Endothelial cell of umbilical vein (primary cell): ENCODE measurements around the gene ANXA9. TPM values are rescaled to one million over a fixed set of nuclear protein-coding genes. Genes with fewer than 3 reads are reported as not detected.

ENCODE experiments used
- BruUV-seq: library from RNA; stranded (reverse); fragments of 400-500 nt; replicated peaks from 2 replicates; lab custom pipeline; 2021; lab: Mats Ljungman, UMichigan
- CTCF ChIA-PET: fragments of 300-600, 350-600 bp; sonication (Branson Sonifier 250); formaldehyde crosslinking; loops from one replicate; lab custom pipeline; 2021; ENCODE audit warnings: antibody characterized with exemption, inconsistent platforms; lab: Charles Lee
- POLR2A ChIA-PET: fragments of 300-600, 350-600 bp; sonication (Branson Sonifier 250); formaldehyde crosslinking; loops from one replicate; lab custom pipeline; 2021; ENCODE audit warnings: antibody characterized with exemption, inconsistent platforms; lab: Charles Lee
- DNase-seq: peaks from one replicate; pipeline ENCODE4 v3.0.0-alpha.2; 2011; ENCODE audit warnings: low read depth, low spot score
- FAIRE-seq: peaks from 2 replicates; lab custom pipeline; 2011; peaks lifted over from hg19 to GRCh38; lab: Jason Lieb, UNC
- H2AFZ ChIP-seq: 2 replicates; pipeline ENCODE4 v1.6.0; 2012; ENCODE audit warnings: low read depth, low read length, control low read depth, inconsistent platforms
- H3K27ac ChIP-seq: 2 replicates; pipeline ENCODE4 v1.5.1; 2011; ENCODE audit warnings: low read depth, mild to moderate bottlenecking, control low read depth, low read length, moderate library complexity; ENCODE audit not compliant: insufficient read depth
- H3K27me3 ChIP-seq, 2 experiments: 2 replicates each; pipeline versions ENCODE4 v1.6.0 to v1.6.1; 2011; ENCODE audit warnings: low read length in 2 of 2, mixed read lengths in 1 of 2; ENCODE audit not compliant: control insufficient read depth in 2 of 2, insufficient read depth in 2 of 2
- H3K36me3 ChIP-seq, 2 experiments: 2 replicates in 1 of 2; 3 replicates in 1 of 2; pipeline ENCODE4 v1.5.1; 2011; ENCODE audit warnings: low read length in 2 of 2, mild to moderate bottlenecking in 1 of 2, moderate library complexity in 1 of 2; ENCODE audit not compliant: control insufficient read depth in 2 of 2, insufficient read depth in 2 of 2; ENCODE audit errors: extremely low read depth in 1 of 2
- H3K4me1 ChIP-seq: 3 replicates; pipeline ENCODE4 v1.5.1; 2011; ENCODE audit warnings: mild to moderate bottlenecking, low read length; ENCODE audit not compliant: control insufficient read depth, insufficient read depth; ENCODE audit errors: extremely low read depth
- H3K4me2 ChIP-seq: 2 replicates; pipeline ENCODE4 v1.6.1; 2011; ENCODE audit warnings: low read length, control low read depth, mixed read lengths; ENCODE audit not compliant: insufficient read depth
- H3K4me3 ChIP-seq, 3 experiments: fragments of 200-600 bp in 1 of 3; sonication (generic), shearing (Covaris generic) in 1 of 3; replicated peaks in 1 of 3; 2 replicates each; pipeline ENCODE4 v1.5.1; 2011 to 2016; ENCODE audit warnings: control low read depth in 3 of 3, low read length in 3 of 3, mild to moderate bottlenecking in 2 of 3, inconsistent platforms in 1 of 3, low read depth in 1 of 3, moderate library complexity in 1 of 3; ENCODE audit not compliant: insufficient read depth in 1 of 3
- H3K79me2 ChIP-seq: 2 replicates; pipeline ENCODE4 v1.6.0; 2012; ENCODE audit warnings: low read length, inconsistent platforms; ENCODE audit not compliant: control insufficient read depth, insufficient read depth
- H3K9ac ChIP-seq: replicated peaks from 2 replicates; pipeline ENCODE3; 2011; ENCODE audit warnings: low read length, control low read depth; ENCODE audit not compliant: insufficient read depth; ENCODE audit errors: extremely low read depth
- H3K9me1 ChIP-seq: replicated peaks from 3 replicates; pipeline ENCODE4 v1.6.0; 2011; ENCODE audit warnings: mild to moderate bottlenecking, low read length; ENCODE audit not compliant: control insufficient read depth, insufficient read depth; ENCODE audit errors: extremely low read depth
- H3K9me3 ChIP-seq: replicated peaks from 2 replicates; pipeline ENCODE4 v1.5.1; 2012; ENCODE audit warnings: low read length, inconsistent platforms; ENCODE audit not compliant: control insufficient read depth, insufficient read depth
- H4K20me1 ChIP-seq: replicated peaks from 2 replicates; pipeline ENCODE3; 2011; ENCODE audit warnings: mild to moderate bottlenecking, low read length; ENCODE audit not compliant: control insufficient read depth, insufficient read depth; ENCODE audit errors: extremely low read depth
- EZH2 ChIP-seq: IDR thresholded peaks from 2 replicates; pipeline ENCODE4 v1.6.1; 2012; ENCODE audit warnings: borderline replicate concordance, low read depth, mild to moderate bottlenecking, moderate library complexity, low read length, inconsistent platforms; ENCODE audit not compliant: severe bottlenecking
- FOS ChIP-seq: IDR thresholded peaks from 2 replicates; pipeline ENCODE4 v1.6.1; 2011; ENCODE audit warnings: mild to moderate bottlenecking, low read length, moderate library complexity, borderline replicate concordance; ENCODE audit not compliant: insufficient read depth
- GATA2 ChIP-seq: IDR thresholded peaks from 2 replicates; pipeline ENCODE4 v1.7.0; 2011; ENCODE audit warnings: low read depth, mild to moderate bottlenecking, moderate library complexity, mixed read lengths, low read length; ENCODE audit not compliant: insufficient read length, insufficient read depth
- JUN ChIP-seq: IDR thresholded peaks from 2 replicates; pipeline ENCODE4 v1.6.1; 2011; ENCODE audit warnings: borderline replicate concordance, low read depth; ENCODE audit not compliant: insufficient read length, insufficient read depth
- POLR2AphosphoS5 ChIP-seq: IDR thresholded peaks from 2 replicates; pipeline ENCODE4 v1.6.1; 2012; ENCODE audit warnings: low read depth, mild to moderate bottlenecking, control low read depth, low read length, moderate library complexity; ENCODE audit not compliant: insufficient read depth
- dilution Hi-C: fragments of 300-500 bp; cut with MboI; formaldehyde crosslinking; loops from one replicate; pipeline ENCODE4 v1.15.0; 2019; ENCODE audit warnings: low sequenced_read_pairs; ENCODE audit not compliant: extremely low pct_ligation_motif_present
- intact Hi-C: fragments of 100-400 bp; cut with micrococcal nuclease; formaldehyde crosslinking; loops from one replicate; pipeline ENCODE4 v1.10.0; 2022
- polyA plus RNA-seq, 4 experiments: library from polyadenylated mRNA; depleted of rRNA in 3 of 4; stranded (reverse) in 3 of 4; unstranded in 1 of 4; fragments of >200 nt; gene quantifications; 2 replicates each; pipeline versions ENCODE4 v1.2.1 to v1.2.3, GENCODE V29; 2011 to 2012; ENCODE audit warnings: missing spikeins in 1 of 4
- total RNA-seq: library from RNA; stranded (reverse); gene quantifications from 2 replicates; pipeline ENCODE4 v1.2.3, GENCODE V29; 2021
- TF ChIP-seq, protein P1 (sequence below), 2 donors: IDR thresholded peaks; 1 replicate in 1 of 2; 2 replicates in 1 of 2; pipeline ENCODE4 v1.5.1; 2011; ENCODE audit warnings: low read length in 2 of 2, mild to moderate bottlenecking in 2 of 2, moderate library complexity in 2 of 2, control low read depth in 1 of 2, inconsistent platforms in 1 of 2, low read depth in 1 of 2; ENCODE audit not compliant: insufficient read depth in 1 of 2; ENCODE audit errors: extremely low read depth in 1 of 2
- TF ChIP-seq, protein P2 (sequence below): IDR thresholded peaks from 2 replicates; pipeline ENCODE4 v1.6.1; 2011; ENCODE audit not compliant: insufficient read depth, insufficient read length

The ANXA9 gene
- total and polyA plus RNA-seq, 2 donors (not counting 3 experiments of a cell fraction or from before 2014, with no cell fraction given): not detected

GRCh38 chr1:150999926-151000325 is 17.8 kb downstream of the ANXA9 start:
- Histone ChIP-seq H3K4me2 (no peak overlapping the region), H3K9me3 (no peaks in the 10 kb centered on the region), H4K20me1 (no peaks in the 10 kb centered on the region), H3K9me1 (no peaks in the 10 kb centered on the region), H3K27ac (peak overlapping the region; percentile 89), H3K4me1 (peaks cover 11% of the 10 kb centered on the region), H3K79me2 (no peaks in the 10 kb centered on the region), H3K4me3 (no peak overlapping the region), H2AFZ (no peak overlapping the region), H3K27me3 (no peaks in the 10 kb centered on the region), H3K36me3 (peaks cover 0 to 11% of the 10 kb centered on the region in 2 experiments), H3K9ac (peak overlapping the region; percentile 63)
- FAIRE-seq (peak; percentile 67), DNase-seq (no peak)
- TF ChIP-seq FOS (no peak), POLR2AphosphoS5 (no peak), JUN (no peak), GATA2 (no peak), EZH2 (no peak)
- TF ChIP-seq, protein P1, sequence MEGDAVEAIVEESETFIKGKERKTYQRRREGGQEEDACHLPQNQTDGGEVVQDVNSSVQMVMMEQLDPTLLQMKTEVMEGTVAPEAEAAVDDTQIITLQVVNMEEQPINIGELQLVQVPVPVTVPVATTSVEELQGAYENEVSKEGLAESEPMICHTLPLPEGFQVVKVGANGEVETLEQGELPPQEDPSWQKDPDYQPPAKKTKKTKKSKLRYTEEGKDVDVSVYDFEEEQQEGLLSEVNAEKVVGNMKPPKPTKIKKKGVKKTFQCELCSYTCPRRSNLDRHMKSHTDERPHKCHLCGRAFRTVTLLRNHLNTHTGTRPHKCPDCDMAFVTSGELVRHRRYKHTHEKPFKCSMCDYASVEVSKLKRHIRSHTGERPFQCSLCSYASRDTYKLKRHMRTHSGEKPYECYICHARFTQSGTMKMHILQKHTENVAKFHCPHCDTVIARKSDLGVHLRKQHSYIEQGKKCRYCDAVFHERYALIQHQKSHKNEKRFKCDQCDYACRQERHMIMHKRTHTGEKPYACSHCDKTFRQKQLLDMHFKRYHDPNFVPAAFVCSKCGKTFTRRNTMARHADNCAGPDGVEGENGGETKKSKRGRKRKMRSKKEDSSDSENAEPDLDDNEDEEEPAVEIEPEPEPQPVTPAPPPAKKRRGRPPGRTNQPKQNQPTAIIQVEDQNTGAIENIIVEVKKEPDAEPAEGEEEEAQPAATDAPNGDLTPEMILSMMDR (IDR thresholded peaks at IDR 0.05; ENCODE audit: extremely low read depth in 1 of 2, insufficient read depth in 1 of 2, low read depth in 1 of 2, low read length in 2 of 2): no peak
- TF ChIP-seq, protein P2, sequence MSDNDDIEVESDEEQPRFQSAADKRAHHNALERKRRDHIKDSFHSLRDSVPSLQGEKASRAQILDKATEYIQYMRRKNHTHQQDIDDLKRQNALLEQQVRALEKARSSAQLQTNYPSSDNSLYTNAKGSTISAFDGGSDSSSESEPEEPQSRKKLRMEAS: no peak
- POLR2A ChIA-PET: no interaction called here
- dilution Hi-C loops: no loop called here
- BruUV-seq: no TSS peak
- CTCF ChIA-PET: interaction anchor here (1.6 to 12.3 kb wide), 2 partner anchors 19 to 24 kb away, joined by 6 to 278 read pairs; partner anchors contain the start of genes ANXA9 and CERS2
- intact Hi-C loops: no loop called here
